Measurements from ENCODE around the gene CNKSR2.

Gene CNKSR2

GRCh38 chrX:21612154-21612553 lies 237.9 kb downstream of the CNKSR2 start:
- no peak for DNase-seq (ENCODE audit: low read depth)

DNA sequence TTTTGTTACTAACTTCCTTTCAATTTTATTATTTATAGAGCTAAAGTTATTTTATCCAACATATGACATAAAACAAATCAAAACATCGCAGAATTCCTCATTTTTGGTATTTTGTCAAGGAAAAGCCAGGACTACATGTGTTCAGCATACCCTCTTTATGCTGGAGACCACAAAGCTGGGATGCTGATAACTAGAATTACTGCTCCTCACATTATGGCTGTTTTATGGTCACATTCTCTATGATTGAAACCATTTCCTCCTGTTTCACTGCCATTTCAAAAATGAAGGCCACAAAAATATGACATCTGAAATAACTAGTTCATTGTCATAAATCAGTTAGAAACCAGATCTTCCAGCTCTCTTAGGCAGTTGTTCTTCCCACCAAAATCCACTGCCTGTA lies 242.2 kb downstream of the CNKSR2 start:
- DNase-seq (ENCODE audit: low read depth): no peak

DNA sequence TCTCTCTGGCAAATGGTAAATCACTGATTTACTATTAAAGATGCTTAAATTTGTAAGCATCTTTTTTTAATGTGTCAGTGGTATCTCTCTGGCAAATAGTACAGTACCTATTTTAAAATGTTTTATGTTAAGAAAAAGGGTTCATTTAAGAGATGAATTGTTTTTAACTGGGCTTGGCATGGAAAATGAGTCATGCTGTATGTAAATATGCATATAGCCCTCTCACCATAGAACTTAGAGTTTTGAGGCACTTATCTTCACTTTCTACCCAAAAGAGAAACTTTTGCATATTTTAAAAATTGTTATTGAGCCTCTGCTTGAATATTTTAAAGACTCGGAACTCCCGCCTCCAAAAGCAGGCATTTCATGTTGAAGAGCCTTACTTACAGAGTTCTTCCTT lies 246.0 kb downstream of the CNKSR2 start:
- no peak for DNase-seq (ENCODE audit: low read depth)

- no peak for DNase-seq (ENCODE audit: low read depth)
Observed at GRCh38 chrX:21623778-21624501, 249.7 kb downstream of the CNKSR2 start.

GRCh38 chrX:21632027-21632426 lies 257.8 kb downstream of the CNKSR2 start:
- peak; percentile 6 for DNase-seq (ENCODE audit: low read depth)

- DNase-seq (ENCODE audit: low read depth): peak; percentile 55
Observed at GRCh38 chrX:21638311-21638710, 264.1 kb downstream of the CNKSR2 start.

DNA sequence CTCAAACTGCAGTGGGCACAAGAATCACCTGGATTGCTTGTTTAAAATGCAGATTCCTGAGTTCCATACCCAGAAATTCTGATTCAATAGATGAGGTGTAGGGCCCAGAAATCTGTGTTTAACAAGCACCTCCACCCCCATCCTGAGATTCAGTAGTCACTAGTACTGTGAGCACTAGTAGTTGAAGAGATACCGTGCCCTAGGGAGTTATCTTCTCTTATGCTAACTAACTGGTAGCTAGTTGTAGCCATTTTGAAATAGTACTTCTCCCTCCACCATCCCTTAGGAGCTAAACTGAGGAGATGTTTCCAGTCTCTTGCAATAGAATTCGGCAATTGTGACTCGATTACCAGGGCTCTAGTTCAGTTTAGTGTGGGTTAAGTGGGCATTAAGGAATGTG lies 265.6 kb downstream of the CNKSR2 start:
- DNase-seq (ENCODE audit: low read depth): no peak

DNA sequence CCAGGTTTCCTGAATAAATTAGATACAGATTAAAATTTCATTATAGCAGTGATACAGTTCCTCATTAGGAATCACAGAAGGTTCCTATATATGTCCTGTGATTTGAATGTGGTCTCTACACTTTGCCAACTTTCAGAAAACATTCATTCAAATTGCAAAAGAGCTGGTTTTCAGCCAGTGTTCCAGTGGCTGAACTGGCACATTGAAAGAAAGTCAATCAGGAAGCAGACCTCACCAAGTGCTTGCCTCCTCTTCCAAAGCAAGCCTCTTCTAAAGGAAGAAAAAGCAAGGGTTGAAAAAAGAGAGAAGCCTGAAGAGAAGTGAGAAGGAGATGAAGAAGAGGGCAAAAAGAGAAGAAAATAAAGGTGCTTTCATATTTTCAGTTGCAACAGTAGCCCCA lies 271.2 kb downstream of the CNKSR2 start:
- DNase-seq (ENCODE audit: low read depth): no peak

- no peak for DNase-seq (ENCODE audit: low read depth)
Observed at GRCh38 chrX:21645886-21646285, 271.7 kb downstream of the CNKSR2 start.

DNA sequence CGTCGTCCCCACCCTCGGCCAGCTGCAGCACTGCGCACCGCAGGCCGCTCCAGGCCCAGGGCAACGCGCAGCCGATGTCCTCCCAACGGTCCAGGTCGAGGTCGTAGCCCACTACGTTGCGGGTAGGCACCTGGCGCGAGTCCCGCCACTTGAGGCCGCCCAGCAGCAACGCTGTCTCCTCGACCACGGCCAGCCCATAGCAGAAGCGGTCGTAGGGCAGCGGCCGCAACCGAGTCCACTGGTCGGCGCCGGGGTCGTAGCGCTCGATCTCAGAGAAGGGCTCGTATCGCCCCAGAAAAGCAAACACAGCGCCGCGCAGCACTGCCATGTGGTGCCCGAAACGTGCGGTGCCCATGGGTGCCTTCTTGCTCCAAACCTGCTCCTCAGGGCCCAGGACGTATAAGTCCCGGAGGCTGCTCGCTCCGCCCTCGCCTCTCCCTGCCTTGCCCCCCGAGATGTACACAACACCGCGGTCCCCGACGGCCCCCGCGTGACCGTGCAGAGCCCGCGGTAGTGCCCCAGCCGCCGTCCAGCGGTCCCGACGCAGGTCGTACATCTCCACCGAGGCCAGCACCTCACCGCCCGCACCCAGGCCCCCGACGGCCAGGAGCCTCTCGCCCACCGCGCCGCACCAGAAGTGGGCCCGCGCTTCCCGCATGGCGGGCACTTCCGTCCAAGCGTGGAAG lies 281.8 kb downstream of the CNKSR2 start:
- DNase-seq (ENCODE audit: low read depth): no peak

DNA sequence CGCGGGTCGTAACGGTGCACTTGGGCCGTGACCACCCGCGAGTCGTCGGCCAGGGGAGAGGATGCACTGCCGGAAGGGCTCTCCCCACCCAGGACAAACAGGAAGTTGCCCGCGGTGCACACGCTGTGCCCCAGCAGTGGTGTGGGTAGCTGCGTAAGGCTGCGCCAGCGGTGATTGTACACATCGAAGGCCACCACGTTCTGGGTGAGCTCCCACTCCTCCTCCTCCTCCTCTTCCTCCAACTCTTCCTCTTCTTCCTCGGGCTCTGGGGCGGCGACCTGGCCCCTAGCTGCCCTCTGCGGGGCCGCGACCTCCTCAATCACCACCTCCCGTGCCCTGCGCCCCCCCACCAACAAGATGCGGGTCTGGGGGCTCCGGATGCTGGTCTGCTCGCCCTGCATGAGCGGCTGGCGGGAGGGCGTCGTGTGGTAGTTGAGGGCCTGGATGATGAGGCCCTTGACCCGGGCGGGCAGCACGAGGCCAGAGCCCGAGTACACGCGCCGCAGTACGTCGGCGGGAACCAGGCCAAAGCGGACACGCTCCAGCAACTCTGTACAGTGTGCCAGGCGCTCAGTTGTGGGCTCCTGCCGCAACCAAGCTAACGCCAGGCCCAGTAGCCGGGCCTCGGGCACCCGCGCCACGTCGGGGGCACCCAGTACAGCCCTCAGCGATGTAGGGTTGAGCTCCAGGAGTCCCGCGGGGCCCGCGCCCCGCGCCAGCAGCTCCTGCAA lies 282.5 kb downstream of the CNKSR2 start:
- no peak for DNase-seq (ENCODE audit: low read depth)

DNA sequence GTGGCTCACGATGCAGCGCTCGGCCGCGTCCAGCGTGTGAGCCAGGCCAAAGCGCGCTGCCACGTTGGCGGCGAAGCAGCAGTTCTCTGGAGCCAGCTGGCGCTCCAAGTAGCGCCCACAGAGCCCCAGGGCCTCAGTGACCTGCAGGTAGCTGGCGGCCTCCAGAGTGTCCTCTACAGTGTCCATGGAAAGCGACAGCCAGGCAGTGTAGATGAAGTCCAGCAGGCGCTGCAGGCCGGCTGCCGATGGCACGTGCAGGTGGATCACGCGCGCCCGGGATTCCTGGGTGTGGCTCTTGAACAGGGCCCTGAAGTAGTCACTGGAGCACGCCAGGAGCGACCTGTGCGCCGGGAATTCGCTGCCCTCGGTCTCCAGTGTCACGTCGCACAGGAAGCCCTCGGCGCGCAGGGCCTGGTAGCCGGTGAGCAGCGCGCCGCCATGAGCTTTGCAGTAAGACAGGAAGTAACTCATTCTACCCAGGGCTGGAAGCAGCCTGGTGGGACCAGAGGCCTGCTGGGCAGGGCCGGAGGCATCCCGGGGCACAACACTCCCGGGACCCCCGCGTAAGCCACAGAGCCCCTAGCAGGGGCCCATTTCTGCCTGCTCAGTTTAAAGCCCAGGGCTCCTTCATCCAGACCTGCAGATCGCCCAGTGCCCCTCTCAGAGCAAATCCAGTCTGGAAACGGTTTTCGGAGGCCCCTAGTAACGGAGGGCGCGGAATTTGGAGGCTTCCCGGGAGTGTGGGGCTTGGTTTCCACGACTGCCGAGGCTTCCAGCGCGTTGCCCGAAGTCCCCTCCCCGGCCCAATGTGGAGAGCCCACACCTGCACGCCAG lies 283.3 kb downstream of the CNKSR2 start:
- no peak for DNase-seq (ENCODE audit: low read depth)

GRCh38 chrX:21658152-21658737 lies 284.0 kb downstream of the CNKSR2 start, which contains the start of gene KLHL34:
KLHL34 (minus strand) TSS chrX:21658330; CDS start chrX:21657788, 542 bp downstream.
- no peak for DNase-seq (ENCODE audit: low read depth)

DNA sequence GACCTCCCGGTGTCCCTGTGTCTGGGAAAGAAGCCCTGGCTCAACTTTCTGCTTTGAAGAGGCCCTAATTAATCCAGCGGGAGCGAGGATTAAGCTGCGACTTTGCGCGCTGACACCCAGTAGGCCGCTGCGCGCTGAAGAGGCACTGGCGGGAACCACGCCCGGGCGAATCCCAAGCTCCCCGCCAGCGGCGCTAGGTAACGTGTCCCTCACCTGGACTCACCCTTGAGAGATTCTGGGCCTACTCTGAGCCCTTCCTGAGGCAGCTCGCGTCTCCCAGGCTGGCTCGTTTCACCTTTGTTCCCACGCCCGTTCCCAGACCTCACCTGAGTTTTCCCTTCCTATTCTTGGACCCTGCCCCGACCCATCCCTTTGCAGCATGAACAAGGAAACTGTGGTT lies 284.5 kb downstream of the CNKSR2 start:
- no peak for DNase-seq (ENCODE audit: low read depth)

- DNase-seq (ENCODE audit: low read depth): no peak
Observed at GRCh38 chrX:21659320-21659719, 285.1 kb downstream of the CNKSR2 start.

DNA sequence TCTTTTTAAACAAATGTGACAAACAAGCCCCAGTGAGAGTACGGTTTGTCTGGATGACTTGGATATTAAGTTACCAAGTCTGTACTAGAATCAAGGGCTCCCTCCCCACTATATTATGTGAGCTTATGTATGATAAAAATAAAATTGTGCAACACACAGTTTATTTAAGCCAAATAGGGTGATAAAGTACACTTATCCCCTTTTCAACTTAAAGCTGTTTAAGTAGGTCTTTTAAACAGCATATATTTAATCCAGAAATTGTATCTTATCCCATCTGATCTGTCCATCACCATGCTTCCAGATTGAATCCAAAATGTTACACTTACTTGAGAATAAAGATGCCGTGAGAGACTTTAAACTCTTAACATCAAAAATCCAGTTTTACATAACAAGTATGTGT lies 285.9 kb downstream of the CNKSR2 start:
- no peak for DNase-seq (ENCODE audit: low read depth)

- no peak for DNase-seq (ENCODE audit: low read depth)
Observed at GRCh38 chrX:21661316-21661715, 287.1 kb downstream of the CNKSR2 start.

DNA sequence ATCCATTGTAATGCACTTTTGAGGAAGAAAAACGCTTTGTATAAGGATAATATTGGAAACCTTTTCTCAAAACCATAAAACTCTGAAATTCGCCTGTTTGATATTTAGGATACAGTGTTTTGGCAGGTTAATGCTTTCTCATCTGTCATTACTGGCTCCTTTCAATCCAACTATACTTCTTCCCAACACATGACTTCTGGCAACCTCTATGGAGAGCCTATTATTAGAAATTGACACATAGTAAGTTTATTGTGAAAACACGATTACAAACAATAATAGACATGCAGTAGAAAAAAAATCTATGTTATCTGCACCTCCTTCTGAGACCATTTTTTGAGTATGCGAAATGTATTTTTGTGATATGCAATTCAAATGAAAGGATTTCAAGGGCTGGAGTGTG lies 288.5 kb downstream of the CNKSR2 start:
- DNase-seq (ENCODE audit: low read depth): no peak

DNA sequence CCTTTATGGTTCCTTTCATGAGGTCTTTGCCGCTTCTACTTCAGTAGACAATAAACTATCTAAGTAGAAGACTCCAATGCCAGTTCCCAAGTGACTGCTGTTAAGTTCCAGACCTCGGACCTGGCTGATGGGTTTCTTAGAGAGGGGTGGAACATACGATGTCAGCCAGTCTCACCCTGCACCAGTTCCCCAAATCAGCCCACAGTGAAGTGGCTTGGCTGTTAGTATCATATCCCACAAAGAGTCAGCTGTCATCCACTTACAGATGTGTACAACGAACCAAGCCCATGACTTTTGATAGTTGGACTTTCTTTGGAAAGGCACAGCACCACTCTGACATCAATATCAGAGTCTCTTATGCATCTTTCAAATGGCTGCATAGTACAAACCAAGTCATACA lies 292.0 kb downstream of the CNKSR2 start:
- no peak for DNase-seq (ENCODE audit: low read depth)

DNA sequence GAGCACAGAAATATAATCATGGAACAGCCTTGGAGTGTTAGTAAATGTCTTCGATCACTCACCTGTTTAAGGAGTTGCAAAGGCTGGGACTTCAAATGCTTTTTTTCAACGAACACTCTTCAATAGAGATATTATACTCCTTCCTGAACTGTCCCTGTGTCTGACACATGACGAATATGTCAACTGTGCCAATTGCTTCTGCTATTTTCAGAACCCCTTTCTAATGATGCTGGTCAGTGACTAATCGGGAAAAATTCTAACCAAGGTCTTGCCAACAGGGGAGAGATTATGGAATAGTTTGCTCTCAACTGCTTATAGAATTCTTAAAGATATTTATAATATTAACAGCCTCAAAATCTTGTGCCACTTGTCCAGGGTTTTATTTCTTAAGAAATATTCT lies 292.5 kb downstream of the CNKSR2 start:
- no peak for DNase-seq (ENCODE audit: low read depth)

DNA sequence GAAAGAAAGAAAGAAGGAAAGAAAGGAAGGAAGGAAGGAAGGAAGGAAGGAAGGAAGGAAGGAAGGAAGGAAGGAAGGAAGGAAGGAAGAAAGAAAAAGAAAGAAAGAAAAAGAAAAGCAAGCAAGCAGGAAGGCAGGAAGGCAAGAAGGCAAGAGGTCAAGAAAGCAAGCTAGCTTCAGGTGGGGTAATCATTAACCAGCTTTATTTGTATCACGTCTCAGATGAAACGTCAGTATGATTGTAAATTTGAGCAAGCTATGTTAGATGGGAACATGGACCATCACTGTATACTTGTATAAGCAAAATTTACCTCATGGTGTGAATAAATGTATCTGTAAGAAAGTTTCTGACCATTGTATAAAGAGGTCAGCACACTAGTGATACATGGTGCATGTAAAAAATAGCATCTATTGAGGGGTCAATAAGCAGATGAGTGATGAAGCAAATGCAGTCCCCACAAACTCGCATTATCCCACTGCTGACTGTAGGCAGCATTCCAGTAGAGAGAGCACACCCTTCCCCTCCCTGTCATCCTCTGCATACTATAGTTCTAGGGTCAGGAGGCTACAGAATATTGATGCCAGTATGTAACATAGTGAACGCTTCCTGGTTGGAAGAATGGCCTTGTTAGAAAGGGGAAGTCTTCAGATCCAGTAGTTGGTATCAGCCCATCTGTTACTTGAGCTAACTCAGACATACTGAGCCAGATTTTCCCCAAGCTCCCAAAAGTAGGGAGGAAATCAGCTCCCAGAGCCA lies 300.4 kb downstream of the CNKSR2 start:
- no peak for DNase-seq (ENCODE audit: low read depth)
